ENCODE results near the gene SLC23A2. TPM values are rescaled to one million over a fixed set of nuclear protein-coding genes. Genes with fewer than 3 reads are reported as not detected.
"Not testable (repeated sequence)": the region's sequence is repeated elsewhere in the genome, so short reads cannot be mapped to it uniquely, and the experiment has no call there.

Gene SLC23A2
- total RNA-seq, 2 donors from 2014 or later = 10.8 to 12.8 TPM

DNA sequence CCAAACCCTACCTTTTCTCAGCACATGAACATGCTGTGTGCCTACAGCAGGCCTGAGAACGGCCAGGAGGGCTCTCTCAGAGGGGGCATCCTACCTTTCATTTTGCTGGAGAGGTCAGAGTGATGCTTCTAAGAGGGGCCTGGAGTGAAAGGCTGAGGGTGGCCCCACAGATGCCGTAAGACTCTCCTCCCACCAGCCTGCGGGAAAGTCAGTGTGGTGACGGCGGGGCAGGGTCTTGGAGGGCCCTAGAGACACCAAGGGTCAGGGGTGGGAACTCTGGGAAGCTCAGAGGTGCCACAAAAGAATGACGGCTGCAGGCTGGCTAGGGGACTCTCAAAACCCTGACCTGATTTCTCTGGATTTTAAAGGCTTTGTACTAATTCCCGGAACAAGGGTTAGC, 107.6 kb downstream of the SLC23A2 start:
- no peak for DNase-seq
- no peak for ATAC-seq
- intact Hi-C loops (cut with DNase I) = no loop called here

GRCh38 chr20:4891997-4892396, 109.3 kb downstream of the SLC23A2 start:
- intact Hi-C loops (cut with DNase I) = no loop called here
- ATAC-seq (no peak), DNase-seq (no peak)

- intact Hi-C loops (cut with DNase I) = no loop called here
- DNase-seq (no peak), ATAC-seq (no peak)
Measured at GRCh38 chr20:4891190-4891763, 110.0 kb downstream of the SLC23A2 start.

DNA sequence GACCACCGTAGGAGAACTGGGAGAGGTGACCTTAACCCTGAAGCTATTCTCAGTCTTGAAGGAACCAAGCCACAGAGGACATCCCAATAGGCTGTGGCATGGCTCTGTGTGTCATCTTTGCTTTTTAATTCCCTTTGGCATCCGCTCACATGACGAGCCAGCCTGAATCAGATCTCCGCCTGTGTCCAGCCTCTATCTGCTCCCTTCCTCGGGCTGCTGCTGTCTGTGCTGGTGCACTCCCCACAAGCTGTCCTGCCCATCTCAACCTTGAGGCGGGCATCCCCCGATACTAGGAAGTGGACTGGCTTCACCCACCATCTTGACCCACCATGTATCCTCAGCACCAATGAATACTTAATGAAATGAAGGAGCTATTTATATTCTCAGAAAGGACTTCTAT, 111.9 kb downstream of the SLC23A2 start:
- no peak for ATAC-seq

GRCh38 chr20:4887586-4887985, 113.7 kb downstream of the SLC23A2 start:
- no peak for ATAC-seq
- intact Hi-C loops (cut with DNase I) = no loop called here
- no peak for DNase-seq

More for the DNA sequence above, 111.9 kb downstream of the SLC23A2 start:
- intact Hi-C loops (cut with DNase I) = no loop called here
- no peak for DNase-seq

DNA sequence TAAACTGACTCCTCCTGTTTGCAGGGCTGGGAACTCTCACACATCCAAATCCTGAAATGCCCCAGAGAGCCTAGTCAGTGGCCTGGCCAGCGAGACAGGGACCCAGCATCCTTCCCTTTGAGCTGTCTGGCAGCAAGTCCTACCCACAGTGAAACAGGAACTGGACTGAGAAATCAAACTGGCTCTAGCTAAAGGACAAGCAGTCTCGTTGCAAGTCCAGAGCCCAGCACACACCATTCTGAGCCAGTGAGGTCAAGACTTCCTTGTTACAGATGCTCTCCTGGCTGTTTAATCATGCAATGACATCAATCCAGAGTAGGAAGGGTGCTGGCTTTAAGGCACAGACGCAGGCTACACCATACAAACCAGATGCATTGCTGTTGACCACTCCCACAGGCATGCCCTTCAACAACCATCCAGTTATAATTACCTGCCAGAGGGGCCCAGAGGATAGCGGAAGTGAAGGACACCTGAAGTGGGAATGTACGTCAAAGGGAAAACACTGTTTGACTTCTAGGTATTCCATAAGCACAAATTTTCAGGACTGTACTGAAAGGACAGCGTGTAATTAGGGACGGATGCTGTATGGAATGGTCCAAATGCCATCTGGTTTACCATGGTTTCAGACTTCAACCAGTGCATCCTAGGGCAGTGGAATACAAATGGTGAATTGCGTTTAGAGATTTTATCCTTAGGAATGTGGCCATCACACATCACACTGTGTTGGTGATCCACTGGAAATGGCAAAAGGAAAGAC, 114.4 kb downstream of the SLC23A2 start:
- intact Hi-C loops (cut with DNase I) = no loop called here
- ATAC-seq (peak in 1 of 2 donors; percentile 62), DNase-seq (no peak)

GRCh38 chr20:4885877-4886276, 115.4 kb downstream of the SLC23A2 start:
- intact Hi-C loops (cut with DNase I) = no loop called here
- ATAC-seq (no peak), DNase-seq (no peak)

- ATAC-seq (no peak), DNase-seq (no peak)
- intact Hi-C loops (cut with DNase I) = no loop called here
Measured at GRCh38 chr20:4883546-4883945, 117.8 kb downstream of the SLC23A2 start.

DNA sequence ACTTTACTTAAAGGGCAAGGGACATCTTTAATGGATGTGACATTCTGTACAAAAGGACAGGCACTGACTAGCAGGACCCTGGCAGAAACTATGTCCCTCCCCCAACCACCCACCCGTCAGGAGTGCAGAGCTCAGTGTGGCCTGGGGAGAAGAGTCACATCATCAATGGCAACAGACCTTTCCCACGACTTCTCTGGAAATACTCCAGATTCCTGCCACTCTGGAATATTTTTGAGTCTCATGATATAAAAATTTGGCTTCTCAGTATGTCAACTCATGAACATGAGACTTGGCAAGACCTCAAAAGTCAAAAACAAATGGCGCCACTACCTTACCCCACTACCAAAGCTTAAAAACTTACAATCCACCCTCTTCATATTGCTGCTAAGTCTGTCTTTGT, 118.3 kb downstream of the SLC23A2 start:
- ATAC-seq = no peak
- DNase-seq = no peak
- intact Hi-C loops (cut with DNase I) = no loop called here

GRCh38 chr20:4881006-4881730, 120.1 kb downstream of the SLC23A2 start:
- ATAC-seq (no peak), DNase-seq (no peak)
- intact Hi-C loops (cut with DNase I) = no loop called here

DNA sequence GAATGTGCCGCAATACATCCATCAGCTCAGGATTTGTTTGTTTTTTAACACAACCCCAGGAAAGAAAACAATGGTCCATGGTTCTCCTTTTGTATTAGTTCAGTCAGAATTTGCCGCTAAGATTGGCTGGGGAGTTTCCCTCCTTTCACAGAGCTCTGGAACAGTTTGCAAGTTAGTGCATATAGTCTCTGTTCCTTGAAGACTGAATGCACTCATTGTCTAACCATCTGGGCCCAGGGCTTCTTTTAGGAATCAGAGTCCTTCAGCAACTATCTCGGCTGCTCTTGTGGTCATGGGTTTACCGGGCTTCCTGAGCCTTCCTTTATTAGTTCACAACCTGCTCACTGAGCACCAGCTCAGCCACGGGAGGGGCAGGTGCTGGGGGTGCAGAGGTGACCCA, 121.3 kb downstream of the SLC23A2 start:
- intact Hi-C loops (cut with DNase I) = no loop called here
- DNase-seq (no peak), ATAC-seq (no peak)

DNA sequence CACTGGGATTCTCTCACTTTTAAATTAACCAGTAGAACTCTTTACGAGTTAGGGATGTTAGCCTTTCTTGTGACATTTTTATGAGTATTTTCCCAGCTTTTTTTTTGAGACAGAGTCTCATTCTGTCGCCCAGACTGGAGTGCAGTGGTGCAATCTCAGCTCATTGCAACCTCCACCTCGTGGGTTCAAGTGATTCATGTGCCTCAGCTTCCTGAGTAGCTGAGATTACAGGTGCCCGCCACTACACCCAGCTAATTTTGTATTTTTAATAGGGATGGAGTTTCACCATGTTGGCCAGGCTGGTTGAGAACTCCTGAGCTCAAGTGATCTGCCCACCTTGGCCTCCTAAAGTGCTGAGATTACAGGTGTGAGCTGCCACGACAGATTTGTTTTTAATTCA, 123.2 kb downstream of the SLC23A2 start:
- ATAC-seq; intact Hi-C loops (cut with DNase I); DNase-seq: not testable (repeated sequence)

GRCh38 chr20:4876731-4877130, 124.6 kb downstream of the SLC23A2 start:
- ATAC-seq (no peak), DNase-seq (no peak)
- intact Hi-C loops (cut with DNase I) = no loop called here

GRCh38 chr20:4876301-4876700, 125.0 kb downstream of the SLC23A2 start:
- DNase-seq (no peak), ATAC-seq (no peak)
- intact Hi-C loops (cut with DNase I) = no loop called here

- ATAC-seq = peak; percentile 53 to 65
- no peak for DNase-seq
- intact Hi-C loops (cut with DNase I) = no loop called here
Measured at GRCh38 chr20:4875578-4876067, 125.7 kb downstream of the SLC23A2 start.

- ATAC-seq (no peak), DNase-seq (no peak)
- intact Hi-C loops (cut with DNase I) = no loop called here
Measured at GRCh38 chr20:4873396-4873795, 127.9 kb downstream of the SLC23A2 start.

- ATAC-seq = no peak
- no peak for DNase-seq
- intact Hi-C loops (cut with DNase I) = no loop called here
Measured at GRCh38 chr20:4871486-4871885, 129.8 kb downstream of the SLC23A2 start.

DNA sequence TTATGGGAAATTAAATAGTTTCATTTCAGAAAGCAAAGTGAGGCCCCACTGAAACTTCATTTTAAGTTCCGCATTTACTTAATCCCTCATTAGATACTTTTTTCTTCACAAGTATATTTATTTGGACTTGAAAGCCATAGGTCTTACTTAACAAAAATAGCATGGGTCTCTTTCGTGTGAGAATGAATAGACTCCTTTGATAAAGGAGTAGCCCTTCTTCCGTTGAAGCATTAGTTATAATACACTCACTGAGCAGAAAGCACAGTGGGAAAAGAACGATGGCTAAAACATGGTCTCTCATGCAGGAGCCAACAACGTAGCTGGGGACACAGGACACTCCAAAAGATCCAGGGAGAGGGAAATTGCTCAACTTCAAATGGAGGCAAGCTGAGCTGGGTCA, 130.4 kb downstream of the SLC23A2 start:
- DNase-seq (no peak), ATAC-seq (no peak)
- intact Hi-C loops (cut with DNase I) = no loop called here

DNA sequence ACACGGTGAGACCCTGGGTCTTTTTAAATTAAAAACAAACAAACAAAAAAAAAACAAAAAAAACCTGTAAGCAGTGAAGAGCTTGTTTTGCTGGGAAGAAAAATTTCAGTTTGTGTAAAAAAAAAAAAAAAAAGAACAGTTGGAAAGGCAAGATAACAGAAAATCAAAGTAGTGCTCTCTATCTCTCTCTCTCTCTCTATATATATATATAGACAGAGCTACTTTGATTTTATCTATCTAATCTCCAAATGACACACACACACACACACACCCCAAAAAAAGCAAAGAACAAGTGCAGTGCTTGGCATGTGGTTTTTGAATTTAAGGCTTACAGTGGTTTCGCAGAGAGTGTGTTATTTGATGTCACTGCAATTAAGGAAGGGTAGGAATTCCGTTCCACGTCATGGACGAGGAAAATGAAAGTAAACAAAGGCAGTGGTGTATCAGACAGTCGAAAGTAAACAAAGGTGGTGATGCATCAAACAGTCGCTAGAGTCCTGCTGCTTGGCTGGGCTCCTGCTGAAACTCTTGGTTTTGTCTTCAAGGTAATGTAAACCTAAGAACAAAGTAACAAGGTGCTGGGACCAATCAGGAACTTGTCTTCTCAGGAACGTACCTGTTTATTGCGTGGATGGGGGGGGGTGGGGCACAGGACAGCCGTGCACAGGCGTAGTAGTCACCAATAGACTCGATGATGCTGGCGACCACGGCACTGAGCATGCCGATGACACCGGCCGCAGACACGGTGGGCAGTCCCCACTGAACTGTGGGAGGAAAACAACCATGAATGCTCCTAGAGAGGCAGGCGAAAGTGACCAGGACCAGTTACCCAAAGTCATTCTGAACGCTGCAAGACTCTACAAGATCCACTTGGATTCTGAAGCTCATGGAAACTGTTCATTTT, 131.8 kb downstream of the SLC23A2 start:
- DNase-seq (no peak), ATAC-seq (no peak)
- intact Hi-C loops (cut with DNase I) = no loop called here
